Keratinocyte (primary cell): ENCODE data around the gene PALD1. TPM values are rescaled to one million over a fixed set of nuclear protein-coding genes. Genes with fewer than 3 reads are reported as not detected.

Source experiments
- DNase-seq: peaks from one replicate; pipeline ENCODE4 v3.0.0-alpha.2; 2011; ENCODE audit warnings: low read depth, missing footprints, low spot score
- FAIRE-seq: peaks from 2 replicates; lab custom pipeline; 2011; peaks lifted over from hg19 to GRCh38; lab: Jason Lieb, UNC
- H2AFZ ChIP-seq: 2 replicates; pipeline ENCODE4 v1.6.0; 2012; ENCODE audit warnings: low read length, control low read depth, inconsistent platforms; ENCODE audit not compliant: control insufficient read depth
- H3K27ac ChIP-seq: 2 replicates; pipeline ENCODE4 v1.5.1; 2011; ENCODE audit warnings: low read length; ENCODE audit not compliant: control insufficient read depth, insufficient read depth
- H3K27me3 ChIP-seq: 3 replicates; pipeline ENCODE4 v1.6.0; 2011; ENCODE audit warnings: low read length; ENCODE audit not compliant: control insufficient read depth, insufficient read depth; ENCODE audit errors: extremely low read depth
- H3K36me3 ChIP-seq, 2 experiments: 2 replicates in 1 of 2; 3 replicates in 1 of 2; pipeline ENCODE4 v1.5.1; 2011; ENCODE audit warnings: low read length in 2 of 2, mild to moderate bottlenecking in 1 of 2; ENCODE audit not compliant: control insufficient read depth in 2 of 2, insufficient read depth in 2 of 2; ENCODE audit errors: extremely low read depth in 1 of 2
- H3K4me1 ChIP-seq: 3 replicates; pipeline ENCODE4 v1.5.1; 2011; ENCODE audit warnings: low read length; ENCODE audit not compliant: control insufficient read depth, insufficient read depth; ENCODE audit errors: extremely low read depth
- H3K4me2 ChIP-seq: 3 replicates; pipeline ENCODE4 v1.6.0; 2011; ENCODE audit warnings: low read depth, low read length; ENCODE audit not compliant: control insufficient read depth, insufficient read depth; ENCODE audit errors: extremely low read depth
- H3K4me3 ChIP-seq, 3 experiments: fragments of 200-600 bp in 1 of 3; sonication (generic) in 1 of 3; 2 replicates in 2 of 3; 3 replicates in 1 of 3; pipeline ENCODE4 v1.5.1; 2011 to 2016; ENCODE audit warnings: low read length in 3 of 3, mild to moderate bottlenecking in 3 of 3, control low read depth in 2 of 3, inconsistent platforms in 1 of 3, low read depth in 1 of 3, mixed read lengths in 1 of 3, mixed run types in 1 of 3, moderate library complexity in 1 of 3; ENCODE audit not compliant: control insufficient read depth in 2 of 3, insufficient read depth in 2 of 3; ENCODE audit errors: extremely low read depth in 1 of 3
- H3K79me2 ChIP-seq: 2 replicates; pipeline ENCODE4 v1.6.0; 2012; ENCODE audit warnings: low read length; ENCODE audit not compliant: control insufficient read depth, insufficient read depth
- H3K9ac ChIP-seq: 3 replicates; pipeline ENCODE4 v1.6.0; 2011; ENCODE audit warnings: low read length; ENCODE audit not compliant: control insufficient read depth, insufficient read depth; ENCODE audit errors: extremely low read depth
- H3K9me1 ChIP-seq: 3 replicates; pipeline ENCODE4 v1.6.0; 2011; ENCODE audit warnings: low read length; ENCODE audit not compliant: control insufficient read depth, insufficient read depth; ENCODE audit errors: extremely low read depth
- H3K9me3 ChIP-seq: 2 replicates; pipeline ENCODE4 v1.5.1; 2012; ENCODE audit warnings: low read depth, low read length; ENCODE audit not compliant: control insufficient read depth
- H4K20me1 ChIP-seq: 3 replicates; pipeline ENCODE4 v1.6.0; 2011; ENCODE audit warnings: low read length; ENCODE audit not compliant: control insufficient read depth, insufficient read depth; ENCODE audit errors: extremely low read depth
- EZH2 ChIP-seq: IDR thresholded peaks from one replicate; pipeline ENCODE4 v1.6.1; 2012; ENCODE audit warnings: inconsistent platforms, mild to moderate bottlenecking, low read length, moderate library complexity
- dilution Hi-C: fragments of 300-500 bp; cut with MboI; formaldehyde crosslinking; loops from one replicate; pipeline ENCODE4 v1.7.0; 2020; ENCODE audit warnings: low sequenced_read_pairs; ENCODE audit not compliant: extremely low pct_ligation_motif_present
- polyA plus RNA-seq, 5 experiments: library from polyadenylated mRNA; depleted of rRNA in 3 of 5; stranded (reverse) in 3 of 5; stranded (forward) in 1 of 5; unstranded in 1 of 5; fragments of >200 nt; gene quantifications; 1 replicate in 1 of 5; 2 replicates in 3 of 5; 3 replicates in 1 of 5; pipeline versions ENCODE4 v1.2.1 to v1.2.3, GENCODE V29; 2011 to 2012; ENCODE audit warnings: missing spikeins in 2 of 5, low read depth in 1 of 5, low replicate concordance in 1 of 5
- TF ChIP-seq, protein P1 (sequence below), 3 experiments: IDR thresholded peaks in 1 of 3; conservative IDR thresholded peaks in 1 of 3; optimal IDR thresholded peaks in 1 of 3; 2 replicates in 2 of 3; 3 replicates in 1 of 3; pipeline versions ENCODE3 to v1.5.1; 2011; ENCODE audit warnings: low read length in 3 of 3, mild to moderate bottlenecking in 3 of 3, moderate library complexity in 2 of 3, control low read depth in 1 of 3, inconsistent platforms in 1 of 3; ENCODE audit not compliant: insufficient read depth in 2 of 3; ENCODE audit errors: extremely low read depth in 1 of 3

The PALD1 gene
- polyA plus RNA-seq, 1 donor (not counting 4 experiments of a cell fraction or from before 2014, with no cell fraction given), result 0.83 TPM

DNA sequence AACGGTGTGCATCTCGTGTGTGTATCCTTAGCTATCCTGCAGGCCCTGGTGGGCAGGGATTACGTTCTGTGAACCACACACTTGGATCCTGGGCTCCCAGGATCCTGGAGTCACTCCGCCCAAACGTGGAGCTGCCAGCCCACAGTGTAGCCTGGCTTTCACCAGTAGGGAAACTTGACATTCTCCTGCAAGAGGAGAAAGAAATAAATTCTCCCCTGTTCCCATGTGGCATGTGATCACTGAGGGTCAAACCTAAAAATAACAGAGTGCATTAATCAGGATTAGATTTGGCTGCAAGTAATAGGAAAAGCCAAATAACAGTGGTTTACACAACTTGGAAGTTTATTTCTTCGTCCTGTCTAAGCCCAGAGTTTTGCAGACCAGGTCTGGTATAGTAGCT, 32.3 kb downstream of the PALD1 start:
- no peak overlapping the region for H3K27ac ChIP-seq
- H3K79me2 ChIP-seq, result no peaks in the 10 kb centered on the region
- TF ChIP-seq, protein P1, sequence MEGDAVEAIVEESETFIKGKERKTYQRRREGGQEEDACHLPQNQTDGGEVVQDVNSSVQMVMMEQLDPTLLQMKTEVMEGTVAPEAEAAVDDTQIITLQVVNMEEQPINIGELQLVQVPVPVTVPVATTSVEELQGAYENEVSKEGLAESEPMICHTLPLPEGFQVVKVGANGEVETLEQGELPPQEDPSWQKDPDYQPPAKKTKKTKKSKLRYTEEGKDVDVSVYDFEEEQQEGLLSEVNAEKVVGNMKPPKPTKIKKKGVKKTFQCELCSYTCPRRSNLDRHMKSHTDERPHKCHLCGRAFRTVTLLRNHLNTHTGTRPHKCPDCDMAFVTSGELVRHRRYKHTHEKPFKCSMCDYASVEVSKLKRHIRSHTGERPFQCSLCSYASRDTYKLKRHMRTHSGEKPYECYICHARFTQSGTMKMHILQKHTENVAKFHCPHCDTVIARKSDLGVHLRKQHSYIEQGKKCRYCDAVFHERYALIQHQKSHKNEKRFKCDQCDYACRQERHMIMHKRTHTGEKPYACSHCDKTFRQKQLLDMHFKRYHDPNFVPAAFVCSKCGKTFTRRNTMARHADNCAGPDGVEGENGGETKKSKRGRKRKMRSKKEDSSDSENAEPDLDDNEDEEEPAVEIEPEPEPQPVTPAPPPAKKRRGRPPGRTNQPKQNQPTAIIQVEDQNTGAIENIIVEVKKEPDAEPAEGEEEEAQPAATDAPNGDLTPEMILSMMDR (optimal IDR thresholded peaks at IDR 0.05 in 1 of 3, IDR thresholded peaks at IDR 0.05 in 1 of 3, conservative IDR thresholded peaks at IDR 0.05 in 1 of 3; ENCODE audit: extremely low read depth in 1 of 3, insufficient read depth in 2 of 3, low read length in 3 of 3), result no peak
- no peak for TF ChIP-seq EZH2
- dilution Hi-C loops, result no loop called here
- no peak for FAIRE-seq
- H3K36me3 ChIP-seq, result no peaks in the 10 kb centered on the region
- H3K9ac ChIP-seq, result no peak overlapping the region
- H3K4me1 ChIP-seq, result no peaks in the 10 kb centered on the region
- no peak overlapping the region for H3K4me2 ChIP-seq
- no peak overlapping the region for H2AFZ ChIP-seq
- no peaks in the 10 kb centered on the region for H3K9me3 ChIP-seq
- no peak overlapping the region for H3K4me3 ChIP-seq
- DNase-seq, result no peak
- H3K9me1 ChIP-seq, result no peaks in the 10 kb centered on the region
- no peaks in the 10 kb centered on the region for H3K27me3 ChIP-seq
- no peaks in the 10 kb centered on the region for H4K20me1 ChIP-seq

- H3K4me1 ChIP-seq, result no peaks in the 10 kb centered on the region
- no peaks in the 10 kb centered on the region for H3K36me3 ChIP-seq
- no peak for FAIRE-seq
- H3K4me2 ChIP-seq, result no peak overlapping the region
- no peaks in the 10 kb centered on the region for H3K9me3 ChIP-seq
- no peak overlapping the region for H2AFZ ChIP-seq
- H3K79me2 ChIP-seq, result no peaks in the 10 kb centered on the region
- DNase-seq, result no peak
- TF ChIP-seq, protein P1 (optimal IDR thresholded peaks at IDR 0.05 in 1 of 3, IDR thresholded peaks at IDR 0.05 in 1 of 3, conservative IDR thresholded peaks at IDR 0.05 in 1 of 3; ENCODE audit: extremely low read depth in 1 of 3, insufficient read depth in 2 of 3, low read length in 3 of 3), result no peak
- no peak for TF ChIP-seq EZH2
- no peak overlapping the region for H3K4me3 ChIP-seq
- no peak overlapping the region for H3K9ac ChIP-seq
- dilution Hi-C loops, result no loop called here
- H3K27me3 ChIP-seq, result no peaks in the 10 kb centered on the region
- H3K9me1 ChIP-seq, result no peaks in the 10 kb centered on the region
- H4K20me1 ChIP-seq, result no peaks in the 10 kb centered on the region
- H3K27ac ChIP-seq, result no peak overlapping the region
Measured at GRCh38 chr10:70512149-70512639, 33.6 kb downstream of the PALD1 start.
